T-helper 2 cell treated with Interferon-gamma antibody and Interleukin-4, amounts not matched to agents 100 ng/mL and 5 ng/mL, for 36 hours (primary cell): Measurements from ENCODE around the gene DDR1. TPM values are rescaled to one million over a fixed set of nuclear protein-coding genes. Genes with fewer than 3 reads are reported as not detected.
"Not testable (repeated sequence)": the region's sequence is repeated elsewhere in the genome, so short reads cannot be mapped to it uniquely, and the experiment has no call there.

Source experiments
- intact Hi-C: fragments of 100-400 bp; cut with micrococcal nuclease; formaldehyde crosslinking; loops from one replicate; pipeline ENCODE4 v1.15.1; 2023
- total RNA-seq: library from RNA; stranded (reverse); gene quantifications from 2 replicates; pipeline ENCODE4 v1.2.3, GENCODE V29; 2022

The DDR1 gene
- 6.6 and 8.7 TPM in 2 replicates for total RNA-seq

DNA sequence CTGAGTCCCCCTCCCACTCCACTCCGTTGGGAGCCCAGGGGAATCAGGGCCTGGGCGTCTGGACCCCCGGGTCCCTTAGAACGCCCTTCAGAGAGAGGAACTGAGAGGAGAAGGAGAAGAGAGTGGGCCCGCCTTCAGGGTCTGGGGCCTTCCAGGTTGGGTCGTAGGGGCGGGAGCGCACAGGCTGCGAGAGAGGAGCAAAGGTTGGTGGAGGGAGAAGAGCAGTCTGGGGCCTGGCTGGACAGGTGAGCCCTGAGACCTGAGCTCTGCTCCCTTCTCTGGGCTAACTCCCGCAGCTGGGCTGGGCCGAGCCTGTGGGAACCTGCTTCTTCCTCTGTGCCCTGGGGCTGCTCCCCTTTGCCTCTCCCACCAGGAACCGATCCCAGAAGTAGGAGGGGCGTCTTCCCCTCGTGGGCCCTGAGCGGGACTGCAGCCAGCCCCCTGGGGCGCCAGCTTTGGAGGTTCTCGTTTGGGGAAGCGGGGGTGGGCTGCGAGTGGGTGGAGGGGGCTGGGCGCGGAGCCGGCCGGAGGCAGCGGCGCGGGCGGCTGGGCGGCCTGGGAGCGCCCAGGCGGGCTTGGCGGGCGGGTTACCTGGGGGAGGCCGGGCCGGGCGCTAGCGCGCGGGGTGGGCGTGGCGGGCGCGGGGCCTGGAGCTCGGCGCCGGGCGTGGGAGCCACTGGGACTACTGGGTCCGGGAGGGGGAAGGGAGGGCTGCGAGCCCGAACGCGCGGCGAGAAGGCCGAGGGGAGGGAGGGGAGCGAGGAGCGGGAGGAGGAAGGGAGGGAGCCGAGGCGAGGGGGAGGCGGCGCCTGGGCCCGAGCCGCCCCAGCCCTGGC is at the start of gene DDR1:
Gene DDR1 (plus strand): TSS at position 835 of the 836 bp plus-strand sequence. CDS start 4,211 bp downstream, outside the sequence.
- intact Hi-C loops, result no loop called here

DNA sequence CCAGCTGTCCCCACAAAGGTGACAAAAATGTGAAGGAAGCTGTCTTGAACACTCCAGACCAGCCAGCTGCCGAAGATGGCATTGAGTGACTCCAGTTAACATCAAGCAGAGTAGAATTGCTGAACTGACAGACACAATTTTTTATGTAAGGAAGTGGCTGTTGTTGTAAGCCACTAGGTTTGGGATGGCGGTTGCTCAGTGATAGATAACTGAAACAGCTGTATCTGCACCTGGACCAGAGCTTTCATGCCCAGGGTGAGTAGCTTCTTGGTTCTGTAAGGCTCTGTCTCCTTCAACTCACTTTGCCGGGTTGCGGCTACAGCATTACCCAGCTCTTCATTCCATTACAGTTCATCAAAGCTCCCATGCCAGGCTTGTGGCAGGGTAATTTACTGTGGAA is 49.7 kb upstream of the DDR1 start:
- intact Hi-C loops, result no loop called here

DNA sequence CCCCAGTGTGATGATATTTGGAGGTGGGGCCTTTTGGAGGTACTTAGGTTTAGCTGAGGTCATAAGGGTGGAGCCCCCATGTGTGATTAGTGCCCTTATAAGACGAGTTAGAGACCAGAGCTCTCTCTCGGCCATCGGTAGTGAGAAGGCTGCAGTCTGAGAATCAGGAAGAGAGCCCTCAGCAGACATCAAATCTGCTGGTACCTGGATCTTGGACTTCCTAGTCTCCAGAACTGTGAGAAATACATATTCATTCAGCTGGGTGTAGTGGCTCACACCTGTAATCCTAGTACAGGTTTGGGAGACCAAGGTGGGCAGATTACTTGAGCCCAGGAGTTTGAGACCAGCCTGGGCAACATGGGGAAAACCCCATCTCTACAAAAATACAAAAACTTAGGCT is 48.7 kb upstream of the DDR1 start:
- intact Hi-C loops, result no loop called here

DNA sequence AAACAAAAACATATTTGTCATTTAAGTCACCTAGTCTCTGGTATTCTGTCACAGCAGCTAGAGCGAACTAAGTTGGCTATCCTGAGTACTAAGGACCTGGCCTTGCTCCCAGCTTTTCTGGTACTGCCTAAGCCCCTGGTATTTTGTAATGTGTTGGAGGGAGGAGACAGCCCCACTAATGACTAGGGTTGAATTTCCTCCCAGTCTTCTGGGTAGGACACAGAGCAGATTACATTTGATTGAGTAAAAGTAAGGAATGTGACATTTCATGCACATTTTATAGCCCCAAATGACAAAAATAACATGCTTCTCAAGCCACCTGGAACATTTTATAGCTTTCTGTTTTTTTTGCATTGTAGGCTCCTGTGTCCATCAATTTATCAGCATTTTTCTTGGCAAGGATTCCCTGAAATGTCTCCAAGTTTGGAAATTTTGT is 47.9 kb upstream of the DDR1 start:
- intact Hi-C loops, result no loop called here

DNA sequence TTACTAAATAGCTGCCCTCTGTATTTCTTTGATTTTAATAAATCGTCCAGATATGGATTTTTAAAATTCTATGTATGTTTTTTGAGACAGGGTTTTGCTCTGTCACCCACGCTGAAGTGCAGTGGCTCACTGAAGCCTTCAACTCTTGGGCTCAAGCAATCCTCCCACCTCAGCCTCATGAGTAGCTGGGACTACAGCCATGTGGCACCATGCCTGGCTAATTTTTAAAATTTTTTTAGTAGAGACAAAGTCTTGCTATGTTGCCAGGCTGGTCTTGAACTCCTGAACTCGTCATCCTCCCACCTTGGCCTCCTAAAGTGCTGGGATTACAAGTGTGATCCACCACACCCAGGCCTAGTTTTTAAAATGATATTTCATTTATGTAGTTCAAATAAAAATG is 47.4 kb upstream of the DDR1 start:
- intact Hi-C loops, result no loop called here

DNA sequence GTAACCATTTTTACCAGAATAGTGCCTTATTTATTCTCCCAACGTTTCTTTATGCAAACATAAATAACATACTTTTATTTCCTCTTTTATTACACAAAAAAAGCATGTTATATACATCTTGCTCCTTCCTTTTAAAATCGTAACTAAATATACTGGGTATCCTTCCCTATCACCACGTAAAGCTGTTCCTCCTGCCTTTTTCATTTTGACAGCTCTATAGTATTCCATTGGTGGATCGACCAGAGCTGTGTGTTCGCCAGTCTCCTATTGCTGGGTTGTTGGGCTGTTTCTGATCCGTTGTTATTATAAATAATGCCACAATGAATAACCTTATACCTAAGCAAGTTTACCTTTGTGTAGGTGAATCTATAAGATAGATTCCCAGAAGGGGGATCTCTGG is 46.9 kb upstream of the DDR1 start:
- intact Hi-C loops, result no loop called here

DNA sequence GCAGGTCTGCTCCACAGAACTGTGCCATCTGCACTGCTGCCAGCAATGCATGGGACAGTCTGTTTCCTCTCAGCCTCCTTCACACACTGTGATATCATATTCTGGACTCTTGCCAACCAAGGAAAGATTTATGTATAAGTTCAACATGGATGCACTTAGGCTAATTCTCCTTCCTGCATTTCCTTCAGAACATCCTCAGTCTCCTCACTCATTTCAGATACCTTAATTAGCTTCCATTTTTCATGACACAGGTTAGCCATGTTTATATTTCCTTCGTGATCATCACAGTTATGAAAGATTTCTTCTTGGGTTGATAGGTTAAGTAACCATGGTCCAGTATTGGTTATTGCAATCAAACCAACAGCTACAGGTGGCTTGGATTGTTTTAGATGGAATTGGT is 46.4 kb upstream of the DDR1 start:
- intact Hi-C loops, result no loop called here

DNA sequence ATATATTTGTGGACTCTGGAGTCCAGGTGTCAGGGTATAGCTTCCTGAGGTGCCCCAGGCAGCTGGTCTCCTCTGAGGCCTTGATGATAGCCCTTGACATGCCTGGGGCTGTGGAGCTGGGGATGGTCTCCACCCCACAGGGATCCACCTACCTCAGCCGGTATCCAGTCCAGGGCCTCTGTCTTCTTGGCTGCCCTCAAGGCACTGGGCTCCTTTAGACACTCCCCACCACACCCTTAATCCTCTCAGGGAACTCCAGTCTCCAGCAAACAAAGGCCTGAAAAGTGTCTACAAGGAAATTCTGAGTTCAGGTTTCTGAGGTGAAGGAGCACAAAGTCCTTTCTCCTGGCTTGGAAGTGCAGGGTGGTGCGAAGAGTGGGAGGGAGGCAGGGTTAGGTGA is 44.6 kb upstream of the DDR1 start:
- intact Hi-C loops, result no loop called here

DNA sequence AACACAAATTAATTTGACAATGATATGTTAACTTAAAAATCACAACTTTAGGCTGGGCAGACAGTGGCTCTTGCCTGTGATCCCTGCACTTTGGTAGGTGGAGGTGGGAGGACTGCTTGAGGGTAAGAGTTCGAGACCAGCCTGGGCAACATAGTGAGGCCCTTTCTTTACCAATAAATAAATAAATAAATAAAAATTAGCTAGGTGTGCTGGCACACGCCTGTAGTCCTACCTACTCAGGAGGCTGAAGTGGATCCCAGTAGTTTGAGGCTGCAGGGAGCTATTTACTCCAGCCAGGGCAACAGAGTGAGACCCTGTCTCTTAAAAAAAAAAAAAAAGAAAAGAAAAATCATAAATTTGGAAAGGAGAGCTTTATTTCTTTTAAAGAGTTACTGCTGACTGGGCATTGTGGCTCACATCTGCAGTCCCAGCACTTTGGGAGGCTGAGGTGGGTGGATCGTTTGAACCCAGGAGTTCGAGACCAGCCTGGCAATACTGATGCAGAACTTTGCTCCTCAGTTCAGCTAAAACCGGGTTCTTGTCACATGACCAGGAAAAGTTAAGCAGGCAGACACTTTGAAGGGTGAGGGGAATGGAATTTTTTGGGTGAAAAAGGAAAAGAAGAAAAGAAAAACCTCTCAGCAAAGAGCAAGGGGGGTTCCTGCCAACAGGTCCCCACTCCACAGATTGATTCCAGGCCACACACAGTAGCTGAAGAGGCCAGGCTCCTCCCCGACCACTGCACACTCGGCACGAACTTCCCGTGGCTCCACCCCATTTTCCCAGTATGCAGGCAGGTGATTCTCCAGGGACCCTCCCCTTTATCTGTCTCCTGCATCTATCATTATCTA is 44.0 kb upstream of the DDR1 start:
- intact Hi-C loops, result no loop called here

DNA sequence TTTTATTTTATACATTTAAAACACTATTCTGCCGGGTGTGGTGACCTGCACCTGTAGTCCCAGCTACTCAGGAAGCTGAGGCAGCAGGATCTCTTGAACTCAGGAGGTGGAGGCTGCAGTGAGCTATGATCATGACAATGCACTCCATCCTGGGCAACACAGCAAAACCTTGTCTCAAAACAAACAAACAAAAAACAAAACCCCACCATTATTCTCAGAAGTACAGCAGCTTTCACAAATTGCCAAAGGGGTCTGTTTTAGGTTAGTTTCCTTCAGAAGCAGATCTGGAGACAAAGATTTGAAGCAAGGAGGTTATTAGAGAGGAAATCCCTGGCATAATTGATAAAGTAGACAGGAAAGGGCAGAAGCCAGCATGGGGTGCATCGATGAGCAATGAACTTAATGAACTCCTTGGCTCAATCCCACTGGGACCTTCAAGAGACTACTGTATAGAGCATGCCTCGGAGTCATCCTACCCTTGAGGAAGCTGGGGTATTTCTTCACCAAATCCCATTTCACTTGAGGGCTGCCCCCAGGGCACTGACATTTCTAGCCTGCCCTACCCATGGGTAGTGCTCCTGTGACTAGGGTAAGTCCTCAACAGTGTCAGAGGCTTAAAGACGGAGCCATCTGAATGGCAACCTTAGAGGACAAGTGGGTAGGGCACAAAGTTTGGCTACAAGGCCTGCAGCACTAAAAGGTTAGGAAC is 43.2 kb upstream of the DDR1 start:
- intact Hi-C loops, result no loop called here

DNA sequence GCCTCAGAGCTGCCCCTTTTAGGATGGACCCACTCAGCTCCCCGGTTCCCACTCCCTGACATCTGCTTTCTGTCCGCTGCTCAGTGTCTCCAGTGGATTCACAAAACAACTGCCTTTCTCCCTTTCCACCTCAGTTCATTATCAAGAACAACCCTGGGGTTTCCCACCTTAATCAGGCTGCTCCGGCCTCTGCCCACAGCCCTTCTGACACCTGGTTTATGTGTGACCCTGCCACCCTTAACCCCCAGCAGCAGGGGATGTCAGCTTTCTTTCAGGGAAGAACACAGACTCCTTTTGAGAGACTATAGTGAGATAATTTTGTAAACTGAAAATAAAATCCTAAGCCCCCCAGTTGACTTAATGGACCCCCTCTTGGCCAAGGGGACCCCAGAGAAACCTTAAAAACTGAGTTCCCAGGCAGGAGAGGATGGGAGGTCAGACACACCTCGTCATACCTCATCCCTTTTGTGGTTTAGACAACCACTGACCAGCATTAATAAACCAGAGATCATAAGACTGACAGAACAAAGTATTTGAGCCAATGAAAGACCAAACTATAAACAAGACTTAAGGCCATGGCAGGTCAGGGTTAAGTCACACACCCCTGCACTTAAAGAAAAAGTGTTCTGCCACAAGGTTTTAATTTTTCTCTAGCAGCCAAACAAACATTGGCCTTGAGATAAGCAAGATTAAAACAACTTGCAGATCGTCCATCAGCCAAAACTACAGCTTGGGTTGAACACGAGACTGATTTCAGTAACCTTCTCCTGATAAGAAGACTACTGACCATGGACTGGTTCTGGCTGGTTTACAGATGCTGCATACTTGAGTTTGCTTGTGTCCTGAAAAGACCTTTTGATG is 42.4 kb upstream of the DDR1 start:
- intact Hi-C loops, result no loop called here

DNA sequence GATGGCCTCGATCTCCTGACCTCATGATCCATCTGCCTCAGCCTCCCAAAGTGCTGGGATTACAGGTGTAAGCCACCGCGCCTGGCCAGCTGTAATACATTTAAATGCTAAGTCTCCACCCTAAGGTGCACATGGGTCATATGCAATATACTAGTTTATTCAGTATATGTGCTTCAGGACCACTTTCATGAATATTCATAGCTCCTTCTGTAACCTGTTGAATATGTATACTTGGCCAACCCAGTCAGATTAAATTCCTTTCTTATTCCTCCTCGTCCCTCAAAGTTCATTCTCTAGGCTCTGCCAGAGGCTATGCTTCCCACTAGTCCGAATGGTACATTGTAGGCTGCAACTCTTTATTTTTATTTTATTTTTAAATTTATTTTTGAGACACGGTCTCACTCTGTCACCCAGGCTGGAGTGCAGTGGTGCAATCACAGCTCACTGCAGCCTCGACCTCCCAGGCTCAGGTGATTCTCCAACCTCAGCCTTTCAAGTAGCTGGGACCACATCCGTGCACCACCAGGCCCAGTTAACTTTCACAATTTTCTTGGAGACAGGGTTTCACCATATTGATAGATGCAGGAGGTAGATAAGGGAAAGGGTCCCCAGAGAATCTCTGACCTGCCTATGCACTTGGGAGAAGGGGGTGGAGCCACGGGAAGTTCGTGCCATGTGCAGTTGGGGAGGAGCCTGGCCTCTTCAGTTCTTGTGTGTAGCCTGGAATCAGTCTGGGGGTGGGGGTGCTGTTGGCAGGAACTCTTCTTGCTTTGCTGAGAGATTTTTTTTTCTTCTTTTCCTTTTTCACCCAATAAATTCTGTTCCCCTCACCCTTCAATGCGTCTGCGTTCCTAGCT is 41.3 kb upstream of the DDR1 start:
- intact Hi-C loops, result no loop called here

DNA sequence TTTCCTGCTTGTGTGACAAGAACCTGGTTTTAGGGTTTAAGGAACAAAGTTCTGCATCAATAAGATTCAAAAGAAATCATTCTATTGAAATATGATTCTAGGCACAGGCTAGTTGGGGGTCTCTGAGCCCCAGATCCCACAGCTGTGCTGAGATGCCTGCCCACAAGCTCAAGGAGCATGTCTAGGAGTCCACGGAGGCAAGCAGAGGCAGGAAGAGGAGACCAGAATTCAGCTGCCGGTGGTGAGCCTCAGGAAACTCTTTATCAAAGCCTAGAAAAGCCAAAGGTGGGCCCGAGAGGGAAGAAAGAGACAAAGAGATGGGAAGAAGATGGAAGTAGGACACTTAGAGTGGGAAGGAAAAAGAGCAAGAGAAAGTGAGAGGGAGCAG is 40.7 kb upstream of the DDR1 start:
- intact Hi-C loops, result no loop called here

DNA sequence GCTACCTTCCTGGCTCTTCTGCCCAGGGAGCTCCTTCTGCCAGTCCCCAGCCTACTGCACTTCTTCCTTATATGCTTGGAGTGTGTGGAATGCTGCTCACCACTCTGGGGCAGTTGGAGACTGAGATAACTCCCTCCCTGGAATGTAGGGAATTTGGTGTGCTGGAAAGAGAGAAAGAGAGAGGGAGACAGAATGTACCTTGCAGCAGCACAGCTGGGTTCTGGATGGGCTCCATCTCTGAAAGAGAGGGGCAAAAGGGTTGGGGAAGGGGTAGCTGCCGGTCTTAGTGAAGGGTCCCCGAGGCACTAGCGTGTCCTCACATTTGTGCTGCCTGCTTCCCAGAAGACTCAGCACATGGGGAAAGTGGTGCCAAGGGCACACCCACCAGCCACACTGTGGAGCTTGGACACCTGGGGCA is 40.2 kb upstream of the DDR1 start:
- intact Hi-C loops, result no loop called here

DNA sequence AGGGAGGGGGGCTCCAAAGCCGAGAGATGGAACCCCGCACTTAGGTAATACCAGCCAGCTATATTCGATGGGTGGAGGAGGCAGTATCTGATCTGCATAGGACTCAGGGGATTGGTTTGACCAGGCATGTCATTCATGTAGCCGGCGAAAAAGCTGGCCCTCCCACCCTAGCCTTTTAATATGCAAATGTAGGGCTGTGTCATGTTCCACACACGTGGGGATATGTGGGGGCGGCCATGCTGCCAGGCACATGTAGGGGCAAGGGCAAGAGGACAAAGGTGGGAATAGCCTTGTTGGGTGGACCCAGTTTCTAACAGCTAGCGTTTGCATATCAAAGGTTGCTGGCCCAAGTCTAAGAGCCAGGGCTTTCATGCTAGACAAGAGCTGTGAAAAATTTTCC is 39.1 kb upstream of the DDR1 start:
- intact Hi-C loops, result no loop called here

DNA sequence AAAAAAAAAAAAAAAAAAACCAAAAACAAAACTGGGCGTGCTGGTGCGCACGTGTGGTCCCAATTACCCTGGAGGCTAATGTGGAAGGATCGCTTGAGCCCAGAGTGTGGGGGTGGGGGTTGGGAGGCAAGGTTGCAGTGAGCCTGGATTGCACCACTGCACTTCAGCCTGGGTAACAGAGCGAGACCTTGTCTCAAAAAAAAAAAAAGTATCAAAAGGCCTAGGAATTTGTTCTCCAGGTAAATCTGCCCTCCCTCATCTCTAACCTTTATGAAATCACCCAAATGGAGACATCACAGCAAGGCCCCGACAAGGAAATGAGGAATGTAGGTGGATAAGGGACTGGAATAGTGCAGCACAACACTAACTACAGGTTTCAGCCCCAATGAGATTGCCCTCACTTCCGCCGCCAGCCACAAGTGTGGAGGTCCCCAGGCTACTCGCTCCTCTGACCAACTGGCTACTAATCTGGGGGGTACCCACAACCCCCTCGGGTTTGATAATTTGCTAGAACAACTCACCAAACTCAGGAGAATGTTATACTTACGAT is 36.8 kb upstream of the DDR1 start:
- intact Hi-C loops, result no loop called here

DNA sequence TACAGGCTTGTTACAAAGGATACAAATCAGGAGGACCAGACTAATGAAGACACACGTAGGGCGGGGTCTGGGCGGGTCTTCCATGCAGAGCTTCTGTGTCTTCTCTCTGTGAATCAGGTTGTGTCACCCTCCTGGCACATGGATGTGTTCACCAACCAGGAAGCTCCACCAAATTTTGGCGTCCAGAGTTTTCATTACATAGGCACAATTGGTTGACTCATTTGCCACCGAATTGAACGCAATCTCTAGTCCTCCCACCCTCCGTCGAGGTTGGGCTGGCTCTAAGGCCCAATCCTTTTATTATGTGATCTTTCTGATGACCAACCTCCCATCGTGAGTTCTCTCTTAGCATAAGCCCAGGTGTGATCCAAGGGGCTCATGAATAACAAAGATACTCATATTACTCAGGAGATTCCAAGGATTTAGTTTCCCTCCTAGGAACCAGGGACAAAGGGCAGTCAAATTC is 36.3 kb upstream of the DDR1 start:
- intact Hi-C loops, result no loop called here

DNA sequence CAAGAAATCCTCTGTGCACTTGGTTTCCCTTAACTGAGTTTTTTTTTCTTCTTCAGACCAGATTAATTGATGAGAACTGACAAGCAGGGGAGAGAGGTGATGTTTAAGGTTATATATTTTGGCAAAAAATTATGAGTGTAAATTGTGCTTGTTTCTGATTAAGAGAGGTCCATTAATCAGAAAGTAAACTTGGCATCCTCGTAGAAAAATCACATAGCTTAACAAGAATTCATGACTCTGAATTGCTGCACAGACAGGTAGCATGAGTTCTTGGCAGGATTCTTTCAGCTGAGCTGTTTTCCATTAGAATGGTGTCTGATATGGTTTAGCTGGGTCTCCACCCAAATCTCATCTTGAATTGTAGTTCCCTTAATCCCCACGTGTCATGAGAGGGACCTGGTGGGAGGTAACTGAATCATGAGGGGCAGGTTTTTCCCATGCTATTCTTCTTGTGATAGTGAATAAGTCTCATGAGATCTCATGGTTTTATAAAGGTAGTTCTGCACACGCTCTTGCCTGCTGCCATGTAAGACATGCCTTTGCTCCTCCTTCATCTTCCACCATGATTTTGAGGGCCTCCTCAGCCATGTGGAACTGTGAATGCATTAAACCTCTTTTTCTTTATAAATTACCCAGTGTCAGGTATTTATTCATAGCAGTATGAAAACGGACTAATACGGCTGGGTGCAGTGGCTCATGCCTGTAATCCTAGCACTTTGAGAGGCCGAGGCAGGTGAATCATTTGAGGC is 34.2 kb upstream of the DDR1 start:
- intact Hi-C loops, result no loop called here

DNA sequence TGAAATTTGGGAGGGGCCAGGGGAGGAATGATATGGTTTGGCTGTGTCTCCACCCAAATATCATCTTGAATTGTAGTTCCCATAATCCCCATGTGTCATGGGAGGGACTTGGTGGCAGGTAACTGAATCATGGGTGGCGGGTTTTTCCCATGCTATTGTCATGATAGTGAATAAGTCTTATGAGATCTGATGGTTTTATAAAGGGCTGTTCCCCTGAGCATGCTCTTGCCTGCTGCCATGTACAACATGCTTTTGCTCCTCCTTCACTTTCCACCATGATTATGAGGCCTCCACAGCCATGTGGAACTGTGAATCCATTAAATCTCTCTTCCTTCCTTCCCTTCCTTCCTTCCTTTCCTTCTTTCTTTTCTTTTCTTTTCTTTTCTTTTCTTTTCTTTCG is 31.9 kb upstream of the DDR1 start:
- intact Hi-C loops, result not testable (repeated sequence)
